ENCODE results near the gene VSTM2B.

Gene VSTM2B

DNA sequence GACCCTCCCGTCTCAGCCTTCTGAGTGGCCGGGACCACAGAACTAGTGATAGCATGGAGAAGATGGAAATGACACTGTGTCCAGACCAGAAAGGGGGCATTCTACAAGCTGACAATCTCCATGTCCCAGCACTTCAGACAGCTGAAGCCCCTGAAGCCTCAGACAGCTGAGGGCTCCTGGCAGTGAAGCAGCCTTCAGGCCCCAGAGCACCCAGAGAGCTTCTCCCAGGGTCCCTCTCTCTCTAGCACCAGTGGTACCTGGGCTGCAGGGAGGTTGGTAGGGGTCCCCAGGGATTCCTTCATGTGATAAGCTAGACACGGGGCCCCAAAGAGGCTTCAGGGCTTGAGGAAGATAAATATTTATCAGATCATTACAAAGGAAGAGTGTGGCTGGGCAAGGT, 72.7 kb downstream of the VSTM2B start:
- DNase-seq = no peak

DNA sequence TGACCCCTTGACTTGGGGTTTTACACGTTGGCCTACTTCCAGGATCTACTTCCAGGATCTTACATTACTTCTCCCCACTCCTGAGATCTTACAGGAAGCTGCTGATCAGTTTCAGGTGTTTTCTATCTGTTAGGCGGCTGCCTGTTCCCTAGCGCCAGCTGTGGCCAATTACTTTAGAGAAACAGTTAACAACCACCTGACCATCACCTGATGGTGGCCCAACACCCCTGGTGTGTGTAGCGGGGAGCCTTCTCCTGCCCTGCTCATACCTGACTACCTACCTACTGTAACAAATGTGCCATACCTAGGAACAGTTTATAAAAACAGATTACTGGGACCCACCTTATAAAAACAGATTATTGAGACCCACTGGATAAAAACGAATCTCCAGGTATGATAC, 77.5 kb downstream of the VSTM2B start:
- no peak for DNase-seq

DNA sequence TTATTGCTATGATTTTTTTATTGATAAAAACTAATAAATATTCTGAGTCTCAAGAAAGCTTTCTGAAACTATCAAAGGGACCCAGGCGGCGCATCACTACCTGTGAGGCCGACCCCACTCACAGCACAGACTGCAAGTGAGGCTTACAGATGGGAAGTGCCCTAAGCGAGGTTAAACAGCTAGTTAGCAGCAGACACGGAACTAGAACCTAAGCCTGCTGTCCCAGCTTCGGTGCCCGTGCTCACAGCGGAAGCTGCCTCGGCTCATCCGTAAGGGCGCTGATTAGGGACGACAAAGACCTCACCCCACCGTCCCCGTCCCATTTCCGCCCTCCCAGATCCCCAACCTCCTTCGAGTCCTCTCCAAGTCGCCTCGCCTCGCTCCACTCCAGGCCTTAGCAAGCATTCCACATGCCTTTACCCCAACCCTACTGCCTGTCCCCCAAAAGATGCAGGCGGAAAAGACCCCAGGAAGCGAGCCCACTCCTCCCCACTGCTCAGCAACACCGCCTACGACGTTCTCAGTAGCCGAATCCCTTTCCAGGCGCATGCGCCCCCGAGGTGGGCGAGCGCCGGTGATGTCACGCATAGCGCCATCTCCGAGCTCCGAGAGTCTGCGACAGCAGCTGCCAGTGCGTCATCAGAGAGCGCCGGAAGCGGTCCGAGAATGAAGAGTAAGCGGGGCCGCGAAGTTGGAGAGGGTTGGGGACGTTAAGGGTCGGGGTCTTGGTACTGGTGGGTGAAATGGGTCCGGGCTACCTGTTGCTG, 80.0 kb downstream of the VSTM2B start, which contains the start of gene POP4:
TSS of gene POP4 (plus strand) at position 631 of the 767 bp plus-strand sequence. CDS start at position 667, 36 bp downstream.
- peak; percentile 99 for DNase-seq

DNA sequence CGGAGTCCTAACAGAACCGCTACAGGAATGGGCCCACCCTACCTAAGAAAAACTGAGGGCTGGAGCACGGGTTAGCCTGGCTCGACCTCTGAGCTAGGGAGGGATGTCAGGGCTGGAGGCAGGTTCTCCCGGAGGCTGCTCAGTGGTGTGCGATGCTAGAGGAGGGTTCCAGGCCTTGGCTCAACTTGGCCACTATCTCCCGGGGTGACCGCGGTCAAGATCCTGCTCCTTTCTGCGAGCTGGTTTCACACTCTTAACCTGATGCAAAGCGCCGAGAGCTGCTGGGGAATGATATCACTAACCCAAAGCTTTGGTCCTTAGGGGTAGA, 80.6 kb downstream of the VSTM2B start:
- DNase-seq = no peak

DNA sequence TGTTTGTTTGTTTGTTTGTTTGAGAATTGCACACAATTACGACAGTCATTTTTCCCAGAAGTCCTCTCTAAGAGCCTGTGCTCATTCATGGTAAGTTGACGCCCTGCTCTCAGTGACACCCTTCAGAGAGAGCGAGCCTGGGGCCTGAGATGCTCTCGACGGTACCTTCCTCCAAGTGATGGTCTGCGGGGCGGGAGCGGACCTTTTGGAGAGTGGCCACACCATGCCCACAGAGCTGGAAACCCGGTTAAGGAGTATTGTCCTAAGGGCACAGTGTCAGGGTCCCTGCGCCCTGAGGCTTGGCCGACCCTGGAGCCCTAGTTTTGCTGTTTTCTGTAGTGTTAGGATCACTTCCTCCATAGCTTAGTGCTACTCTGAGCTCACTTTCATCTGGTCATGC, 83.8 kb downstream of the VSTM2B start:
- no peak for DNase-seq

DNA sequence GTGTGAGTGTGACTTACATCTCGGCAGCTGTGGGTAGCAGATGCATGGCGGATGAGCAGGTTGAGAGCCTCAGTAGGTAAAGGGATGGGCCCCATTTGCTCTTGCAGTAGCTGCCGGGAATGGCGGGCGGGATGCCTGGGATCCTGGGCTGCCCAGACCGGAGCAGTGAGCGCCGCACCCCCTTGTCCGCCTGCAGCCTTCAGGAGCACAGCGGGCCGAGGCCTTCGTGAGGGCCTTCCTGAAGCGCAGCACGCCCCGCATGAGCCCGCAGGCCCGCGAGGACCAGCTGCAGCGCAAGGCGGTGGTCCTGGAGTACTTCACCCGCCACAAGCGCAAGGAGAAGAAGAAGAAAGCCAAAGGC, 84.4 kb downstream of the VSTM2B start:
- DNase-seq = no peak

DNA sequence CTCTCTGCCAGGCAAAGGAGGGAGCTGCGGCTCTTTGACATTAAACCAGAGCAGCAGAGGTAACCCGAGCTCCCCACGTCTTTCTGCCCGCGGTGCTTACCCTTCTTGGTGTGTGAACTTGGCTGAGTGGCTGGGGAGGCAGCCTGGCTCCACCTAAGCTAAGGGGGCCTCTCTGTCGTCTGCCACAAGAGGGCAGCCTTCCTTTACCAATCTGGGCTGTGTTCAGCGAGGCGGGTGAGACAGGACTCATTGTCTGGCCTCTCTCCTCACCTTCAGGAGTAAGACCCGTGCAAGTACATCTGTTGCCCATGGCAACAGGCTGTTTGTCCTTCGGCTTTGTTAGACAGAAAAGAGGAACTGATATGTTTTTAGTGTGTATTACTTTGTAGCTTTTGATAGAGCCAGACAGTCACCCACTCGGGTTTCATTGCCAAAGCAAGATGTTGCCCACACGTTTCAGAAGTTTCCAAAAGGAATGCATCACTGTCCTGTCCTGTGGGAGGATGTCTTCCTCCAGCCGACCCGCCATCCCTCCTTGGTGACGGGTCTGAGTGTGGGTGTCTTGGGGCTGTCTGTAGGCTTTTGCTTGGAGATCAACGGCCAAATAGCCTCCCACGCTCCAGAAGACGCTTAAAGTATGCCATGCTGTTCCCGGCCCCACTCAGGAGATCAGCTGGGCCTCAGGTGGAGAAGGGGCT, 84.9 kb downstream of the VSTM2B start:
- peak; percentile 92 for DNase-seq

DNA sequence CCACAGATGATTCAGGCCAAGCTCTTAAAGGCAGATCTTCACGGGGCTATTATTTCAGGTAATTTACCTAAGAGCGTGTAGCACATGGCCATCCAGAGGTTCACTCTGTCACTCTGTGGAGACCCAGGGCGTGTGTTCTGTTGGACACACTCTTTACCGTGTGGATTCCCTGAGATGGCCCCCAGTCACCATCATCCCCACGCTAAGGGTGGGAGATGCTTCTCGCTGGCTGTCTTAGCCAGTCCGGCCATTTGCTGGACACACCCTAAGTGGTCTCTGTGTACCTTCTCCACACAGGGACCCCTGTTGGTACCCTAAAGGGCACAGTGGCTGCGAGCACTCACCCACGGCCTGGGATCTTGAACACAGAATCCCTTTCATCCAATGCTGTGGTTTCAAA, 86.3 kb downstream of the VSTM2B start:
- no peak for DNase-seq

DNA sequence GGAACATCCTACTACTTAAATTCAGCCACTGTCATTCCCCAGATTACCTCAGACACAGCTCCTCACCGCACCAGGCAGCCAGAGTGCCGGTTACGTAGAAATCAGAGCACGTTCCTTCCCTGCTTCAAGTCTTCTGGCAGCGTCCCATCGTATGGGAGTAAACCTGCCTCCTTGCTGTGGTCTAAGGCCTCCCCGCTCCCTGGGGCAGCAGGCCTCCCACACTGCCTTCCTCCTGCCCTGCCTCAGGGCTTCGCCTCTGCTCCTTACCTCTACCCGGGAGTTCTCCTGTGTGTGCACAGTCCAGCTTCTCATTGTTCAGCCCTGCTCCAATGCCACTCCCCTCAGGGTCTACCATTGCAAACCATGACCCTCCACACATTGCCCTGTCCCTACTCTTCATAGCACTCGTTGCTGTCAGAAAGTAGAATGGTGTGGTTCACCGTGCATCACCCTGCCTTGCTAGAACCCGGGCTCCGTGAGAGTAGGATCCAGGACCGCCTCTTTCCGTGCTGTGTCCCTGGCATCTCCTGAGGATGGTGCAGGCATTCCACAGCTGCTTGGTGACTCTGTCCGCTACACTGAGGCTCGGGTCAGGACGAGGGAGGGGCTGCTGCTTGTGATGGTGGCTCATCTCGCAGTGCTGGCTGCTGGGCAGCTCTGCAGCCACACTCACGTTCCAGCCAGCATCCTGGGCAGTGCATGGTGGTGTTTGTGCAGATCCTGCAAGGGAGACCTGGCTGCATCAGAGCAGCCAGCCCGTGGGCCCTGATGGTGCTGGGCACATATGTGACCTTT, 87.2 kb downstream of the VSTM2B start:
- no peak for DNase-seq

DNA sequence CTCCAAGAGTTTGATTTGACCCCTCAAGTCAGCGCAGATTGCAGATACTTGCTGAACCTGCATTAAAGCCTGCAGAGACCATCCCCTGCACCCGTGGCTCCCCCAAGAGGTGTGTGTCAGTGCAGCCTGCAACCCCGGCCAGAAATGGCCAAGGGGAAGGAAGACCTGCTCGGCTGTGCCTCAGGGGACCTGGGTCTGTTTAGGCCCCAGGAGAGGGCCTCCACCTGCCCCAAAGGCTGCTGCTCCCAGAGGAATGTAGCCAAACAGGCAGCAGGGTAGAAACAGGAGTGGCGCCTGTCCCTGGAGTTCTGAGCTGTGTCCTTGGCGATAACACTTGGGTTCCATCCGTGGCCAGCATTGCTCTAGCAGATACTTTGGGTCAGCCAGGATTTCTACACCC, 88.3 kb downstream of the VSTM2B start:
- no peak for DNase-seq

All from activated CD8-positive, alpha-beta memory T cell treated with anti-CD3 and anti-CD28 coated beads for 24 hours (primary cell).